Brain pericyte (primary cell): ENCODE measurements around the gene LHB.

Experiments
- DNase-seq: peaks from one replicate; pipeline ENCODE4 v3.0.0-alpha.2; 2012; ENCODE audit warnings: low read depth, low spot score

LHB gene

DNA sequence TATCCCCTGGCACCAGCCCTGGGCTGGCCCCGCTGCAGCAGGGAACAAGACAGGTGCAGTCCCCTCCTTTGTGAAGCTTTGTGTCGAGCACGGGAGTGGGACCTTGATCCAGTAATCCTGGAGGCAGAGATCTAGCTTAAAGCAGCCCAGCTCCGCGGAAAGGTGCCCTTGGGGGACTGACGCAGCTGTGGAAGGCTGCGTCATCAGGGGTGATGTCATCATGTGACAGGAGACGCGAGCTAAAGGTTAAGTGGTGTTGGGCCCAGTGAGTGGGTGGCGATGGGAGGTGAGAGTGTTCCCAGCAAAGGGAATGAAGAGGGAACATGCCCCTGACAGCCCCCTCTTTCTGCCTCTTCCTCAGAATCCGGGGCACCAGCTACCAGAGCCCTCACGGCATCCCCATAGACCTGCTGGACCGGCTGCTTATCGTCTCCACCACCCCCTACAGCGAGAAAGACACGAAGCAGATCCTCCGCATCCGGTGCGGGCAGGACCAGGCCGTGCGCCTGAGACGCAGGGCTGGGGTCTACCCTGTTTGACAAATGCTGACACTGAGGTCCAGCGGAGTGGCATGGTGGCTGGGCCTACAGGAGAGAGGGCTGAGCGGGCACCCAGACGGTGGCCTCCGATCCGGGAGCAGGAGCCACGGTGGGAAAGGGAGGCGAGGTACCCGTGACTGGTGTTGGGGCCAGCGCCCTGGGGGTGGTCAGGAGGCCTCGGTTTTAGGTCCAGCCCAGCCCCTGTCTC, 2.6 kb downstream of the LHB start:
- DNase-seq: no peak

DNA sequence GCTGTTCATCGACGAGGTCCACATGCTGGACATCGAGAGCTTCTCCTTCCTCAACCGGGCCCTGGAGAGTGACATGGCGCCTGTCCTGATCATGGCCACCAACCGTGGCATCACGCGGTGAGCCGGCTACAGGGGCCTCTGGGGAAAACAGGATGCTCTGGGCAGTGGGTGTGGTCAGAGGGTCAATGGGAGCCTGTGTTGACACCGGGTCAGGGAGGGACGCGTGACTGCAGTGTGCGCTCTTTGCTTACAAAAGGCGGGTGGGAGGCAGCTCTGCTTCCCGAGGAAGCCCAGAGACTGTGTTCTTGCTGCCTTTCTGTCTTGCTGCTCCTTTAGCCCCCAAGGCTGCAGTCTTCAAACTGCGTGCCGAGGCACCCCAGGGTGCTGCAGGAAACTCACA, 5.7 kb downstream of the LHB start:
- no peak for DNase-seq

DNA sequence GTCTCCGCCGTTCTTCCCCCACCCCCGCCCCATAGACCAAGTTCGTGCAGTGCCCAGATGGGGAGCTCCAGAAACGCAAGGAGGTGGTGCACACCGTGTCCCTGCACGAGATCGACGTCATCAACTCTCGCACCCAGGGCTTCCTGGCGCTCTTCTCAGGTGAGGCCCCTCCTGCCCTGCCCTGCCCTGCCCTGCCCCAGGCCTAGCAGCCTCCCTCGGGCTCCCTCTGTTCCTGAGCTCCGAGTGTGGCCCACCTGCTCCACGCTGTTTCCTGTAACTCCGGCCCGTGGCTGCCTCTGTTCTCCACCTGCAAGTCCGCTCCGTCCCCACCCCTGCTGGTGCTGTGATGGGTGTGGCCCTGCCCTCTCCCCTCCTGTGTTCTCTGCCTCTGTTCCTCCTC, 6.4 kb downstream of the LHB start:
- DNase-seq: no peak

DNA sequence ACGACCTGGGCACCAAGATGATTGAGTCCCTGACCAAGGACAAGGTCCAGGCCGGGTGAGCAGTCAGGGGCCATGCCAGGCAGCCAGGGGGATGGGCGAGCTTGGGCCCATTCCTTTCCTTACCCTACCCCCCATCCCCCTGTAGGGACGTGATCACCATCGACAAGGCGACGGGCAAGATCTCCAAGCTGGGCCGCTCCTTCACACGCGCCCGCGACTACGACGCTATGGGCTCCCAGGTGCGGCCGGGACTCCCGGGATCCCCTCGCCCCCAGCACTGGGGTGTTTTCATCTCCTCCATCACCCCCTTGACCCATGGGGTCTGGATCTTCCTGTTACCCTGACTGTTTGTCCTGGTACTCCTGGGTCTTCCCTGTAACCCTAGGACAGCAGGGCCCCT, 7.1 kb downstream of the LHB start:
- no peak for DNase-seq

DNA sequence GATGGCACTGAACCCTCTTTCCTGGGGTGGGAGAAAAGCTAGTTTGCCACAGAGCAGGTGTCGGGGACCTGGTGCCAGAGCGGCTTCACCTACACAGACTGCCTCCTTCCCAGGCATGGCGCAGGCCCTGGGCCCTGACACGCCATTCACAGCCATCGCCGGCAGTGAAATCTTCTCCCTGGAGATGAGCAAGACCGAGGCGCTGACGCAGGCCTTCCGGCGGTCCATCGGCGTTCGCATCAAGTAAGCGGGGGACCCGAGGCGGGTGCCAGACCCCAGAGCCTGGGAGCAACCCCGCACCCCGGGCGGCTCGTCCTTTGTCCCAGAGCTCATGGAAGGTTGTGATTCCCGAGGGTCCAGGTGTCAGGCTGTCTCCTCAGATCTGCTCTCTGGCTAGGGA, 10.0 kb downstream of the LHB start:
- DNase-seq: no peak

DNA sequence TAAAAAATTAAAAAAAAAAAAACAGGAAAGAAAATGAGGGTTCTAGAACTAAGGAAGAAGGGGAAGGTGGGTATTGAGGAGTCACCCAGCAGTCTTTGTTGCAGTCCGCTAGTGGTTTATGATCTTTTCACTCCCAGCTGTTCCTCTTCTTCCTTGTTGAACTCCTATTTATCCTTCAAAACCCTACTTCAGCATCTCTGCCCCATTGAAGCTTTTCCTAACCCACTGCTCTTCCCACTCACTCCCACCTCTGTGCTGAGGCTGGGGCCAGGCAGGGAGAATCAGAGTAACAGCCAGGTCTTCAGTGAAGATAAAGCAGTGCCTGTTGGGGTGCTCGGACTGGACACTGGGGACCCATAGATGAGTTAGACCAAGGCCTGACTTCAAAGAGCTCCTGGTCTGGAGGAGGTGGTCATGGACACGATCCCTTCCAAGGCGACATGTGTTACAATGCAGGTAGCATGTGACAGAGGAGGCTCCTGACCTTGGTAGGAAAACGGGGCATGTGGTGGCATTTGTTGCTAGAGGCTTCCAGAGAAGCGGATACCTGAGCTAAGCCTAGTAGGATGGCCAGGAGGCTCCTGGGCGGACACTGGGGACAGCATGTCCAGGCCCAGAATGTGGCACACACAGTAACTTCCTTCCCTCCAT, 11.8 kb downstream of the LHB start:
- DNase-seq: no peak

DNA sequence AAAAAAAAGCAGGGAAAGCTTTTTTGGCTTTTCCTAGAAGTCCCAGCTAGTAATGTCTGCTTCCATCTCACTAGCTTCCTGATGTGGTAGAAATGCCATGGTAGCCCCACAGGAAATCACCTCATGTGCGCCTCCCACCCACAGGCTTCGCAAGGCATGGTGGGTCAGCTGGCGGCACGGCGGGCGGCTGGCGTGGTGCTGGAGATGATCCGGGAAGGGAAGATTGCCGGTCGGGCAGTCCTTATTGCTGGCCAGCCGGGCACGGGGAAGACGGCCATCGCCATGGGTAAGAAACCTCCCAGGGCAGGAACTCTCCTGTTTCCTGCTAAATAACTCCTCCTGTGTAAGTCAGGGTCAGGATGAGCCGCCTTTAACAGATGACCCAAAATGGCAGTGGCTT, 12.8 kb downstream of the LHB start:
- DNase-seq: no peak

DNA sequence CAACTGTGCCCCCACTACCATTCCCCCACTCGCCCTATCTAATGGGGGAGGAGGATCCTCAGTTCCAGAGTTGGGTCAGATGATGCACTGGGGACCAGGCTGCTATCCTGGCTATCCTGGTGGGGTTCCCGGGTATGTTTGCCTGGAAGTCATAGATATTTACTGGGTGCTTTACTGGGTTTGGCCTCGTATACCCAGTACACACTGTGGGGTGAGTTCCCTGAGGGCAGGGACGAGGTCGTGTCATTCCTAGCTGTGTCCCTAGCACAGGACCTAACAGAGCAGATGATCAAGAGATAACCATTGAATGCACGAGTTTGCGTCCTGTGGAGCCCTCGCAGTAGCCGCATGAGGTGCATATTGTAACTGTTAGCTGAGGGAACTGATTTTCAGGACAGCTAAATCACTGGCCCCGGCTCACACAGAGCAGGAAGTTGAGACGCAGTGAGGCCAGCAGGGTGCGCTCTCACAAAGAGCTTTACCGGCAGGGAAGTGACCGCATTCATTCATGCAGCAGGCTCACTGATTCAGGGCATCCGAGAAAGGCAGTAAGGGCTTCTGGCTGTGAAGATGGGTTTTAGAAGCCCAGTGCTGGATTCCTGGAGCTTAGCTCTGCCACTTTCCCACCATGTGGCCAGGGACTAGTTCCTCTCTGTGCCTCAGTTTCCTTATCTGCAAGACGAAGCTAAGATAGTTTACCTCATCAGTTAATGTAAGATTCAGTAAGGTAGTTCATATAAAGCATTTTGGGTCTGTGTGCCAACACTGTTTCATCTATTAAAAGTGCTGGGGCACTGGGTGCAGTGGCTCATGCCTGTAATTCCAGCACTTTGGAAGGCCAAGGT, 17.2 kb downstream of the LHB start:
- no peak for DNase-seq

DNA sequence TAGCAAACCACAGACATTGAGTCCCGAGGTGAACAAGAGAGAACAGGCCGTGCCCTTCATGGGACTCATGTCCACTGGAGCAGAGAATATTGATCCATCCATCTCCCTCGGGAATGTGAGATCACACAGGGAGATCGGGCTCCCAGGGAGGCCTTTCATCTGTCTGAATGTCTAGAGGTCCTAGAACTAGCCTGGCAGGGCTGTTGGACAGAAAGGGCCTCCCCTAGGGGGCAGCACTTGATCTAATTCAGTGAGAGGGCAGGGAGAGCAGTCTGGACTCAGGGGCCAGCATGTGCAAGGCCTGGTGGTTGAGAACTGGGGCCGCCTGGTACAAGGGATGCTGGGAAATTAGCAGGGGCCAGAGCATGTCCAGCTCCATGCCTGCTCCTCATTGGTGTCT, 18.9 kb downstream of the LHB start:
- no peak for DNase-seq

DNA sequence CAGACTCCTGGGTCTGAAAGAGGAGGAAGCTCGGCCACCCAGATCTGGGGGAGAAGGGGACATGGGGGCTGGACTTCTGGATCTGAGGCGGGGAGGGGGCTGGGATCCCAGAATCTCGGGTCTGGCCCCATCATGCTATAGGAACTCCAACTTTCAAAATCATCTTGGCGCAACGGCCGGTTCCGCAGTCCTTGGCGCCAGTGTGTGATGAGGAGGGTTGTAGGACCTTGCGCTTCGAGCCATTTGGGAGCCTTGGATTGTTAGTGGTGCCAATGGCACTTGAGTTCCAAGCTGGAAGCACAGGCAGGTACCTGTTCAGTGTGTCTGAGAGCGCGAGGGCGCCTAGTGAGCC, 22.9 kb downstream of the LHB start:
- no peak for DNase-seq

DNA sequence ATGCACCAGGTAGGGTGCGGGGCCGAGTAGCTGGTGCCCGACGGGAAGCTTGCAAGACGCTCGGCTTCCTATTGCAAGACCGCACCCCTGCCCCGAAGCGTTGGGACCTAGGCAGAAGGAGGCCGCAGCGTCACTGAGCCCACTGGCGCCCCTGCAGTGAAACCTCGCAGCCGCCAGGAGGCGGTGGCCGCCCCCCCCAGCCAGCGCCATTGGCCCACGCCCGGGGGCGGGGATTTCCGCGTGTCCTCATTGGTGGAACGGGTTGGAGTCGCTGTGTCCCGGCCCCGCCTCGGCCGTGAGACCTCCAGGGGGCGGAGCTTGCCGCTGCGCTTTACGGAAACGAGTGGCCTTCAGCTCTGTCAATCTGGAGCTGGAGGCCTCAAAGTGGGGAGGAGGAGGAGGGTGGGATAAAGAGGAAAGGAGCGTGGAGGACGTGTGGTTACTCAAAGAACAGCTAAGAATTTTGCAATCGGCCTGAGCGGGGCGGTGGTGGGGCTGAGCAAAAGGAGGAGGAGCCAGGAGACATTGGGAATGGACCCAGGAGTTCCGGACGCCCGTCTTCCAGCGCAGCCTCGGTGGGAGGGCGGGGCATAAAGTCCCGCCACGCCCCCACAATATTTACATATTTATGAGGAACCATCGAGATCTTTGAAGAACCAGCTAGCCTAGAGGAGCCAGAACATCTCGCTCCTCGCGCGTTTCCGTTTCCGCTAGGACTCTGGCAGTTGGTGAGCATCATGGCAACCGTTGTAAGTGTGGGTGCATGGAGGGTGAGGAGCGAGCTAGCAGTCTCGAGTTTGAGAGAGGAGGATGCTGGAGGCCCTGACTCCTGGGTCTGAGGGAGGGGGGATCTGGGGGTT, 23.5 kb downstream of the LHB start, which contains the start of the genes GYS1 and RUVBL2:
Gene GYS1 (minus strand): TSS at position 135 of the 860 bp plus-strand sequence. CDS start 197 bp downstream, outside the sequence.
Gene RUVBL2 (plus strand): TSS at position 713 of the 860 bp plus-strand sequence. CDS start 25 bp downstream, at position 738.
- peak; percentile 98 for DNase-seq

DNA sequence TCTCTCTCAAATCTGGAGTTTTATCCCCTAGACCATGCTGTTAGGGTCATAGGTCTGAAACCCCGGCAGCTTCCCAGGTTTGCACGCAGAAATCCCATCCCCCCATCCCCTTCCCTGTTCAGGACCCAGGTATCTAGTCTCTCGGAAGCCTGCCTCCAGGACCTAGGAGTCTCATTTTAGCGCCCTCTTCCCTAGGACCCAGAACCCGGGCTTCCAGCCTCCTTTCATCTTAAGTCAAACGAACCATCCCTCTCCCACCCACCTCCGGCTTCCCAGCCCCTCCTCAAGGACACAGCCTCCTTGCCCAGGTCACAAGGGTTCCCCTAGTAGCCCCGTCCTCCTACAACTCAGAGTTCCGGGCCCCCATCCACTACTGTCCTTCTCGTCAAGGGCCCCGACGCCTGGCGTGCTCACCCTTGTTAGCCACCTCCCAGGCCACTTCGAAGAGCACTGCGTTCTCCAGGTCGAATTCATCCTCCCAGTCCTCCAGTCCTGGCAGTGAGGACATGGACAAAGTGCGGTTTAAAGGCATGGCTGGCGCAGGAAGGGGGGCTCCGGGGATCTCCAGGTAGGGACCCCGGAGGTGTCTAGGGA, 24.2 kb downstream of the LHB start:
- DNase-seq: no peak

DNA sequence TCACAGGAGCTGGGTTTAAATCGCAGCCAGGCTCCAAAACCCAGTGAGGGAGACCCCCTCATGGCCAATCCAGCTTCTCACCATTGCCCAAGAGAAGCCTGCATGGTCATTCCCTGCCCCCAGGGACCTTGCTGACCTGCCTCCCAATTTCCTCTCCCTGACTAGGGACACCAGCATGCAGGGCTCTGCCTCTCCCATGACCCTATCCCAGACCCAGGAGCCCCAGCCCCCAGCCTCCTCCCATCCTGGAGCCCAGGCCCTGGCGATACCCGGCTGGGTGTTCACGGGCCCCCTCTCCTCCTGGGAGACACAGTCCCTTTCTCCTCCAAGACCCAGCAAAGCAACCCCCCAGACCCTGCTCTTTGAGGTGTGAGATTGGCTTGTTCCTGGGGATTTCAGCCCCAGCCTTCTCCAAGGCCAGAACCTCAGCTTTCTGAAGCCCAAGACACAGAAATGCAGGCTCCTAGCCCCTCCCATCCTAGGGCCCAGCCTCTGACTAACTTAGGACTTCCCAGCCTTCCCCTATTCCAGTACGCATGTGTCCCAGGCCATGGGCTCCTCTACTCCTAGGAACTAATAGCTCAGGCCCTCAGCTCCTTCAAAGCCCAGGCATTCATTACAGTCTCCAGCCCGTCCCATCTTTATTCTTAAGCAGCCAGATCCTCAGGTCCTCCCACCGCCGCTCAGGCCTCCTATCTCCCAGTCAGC, 24.9 kb downstream of the LHB start:
- no peak for DNase-seq

DNA sequence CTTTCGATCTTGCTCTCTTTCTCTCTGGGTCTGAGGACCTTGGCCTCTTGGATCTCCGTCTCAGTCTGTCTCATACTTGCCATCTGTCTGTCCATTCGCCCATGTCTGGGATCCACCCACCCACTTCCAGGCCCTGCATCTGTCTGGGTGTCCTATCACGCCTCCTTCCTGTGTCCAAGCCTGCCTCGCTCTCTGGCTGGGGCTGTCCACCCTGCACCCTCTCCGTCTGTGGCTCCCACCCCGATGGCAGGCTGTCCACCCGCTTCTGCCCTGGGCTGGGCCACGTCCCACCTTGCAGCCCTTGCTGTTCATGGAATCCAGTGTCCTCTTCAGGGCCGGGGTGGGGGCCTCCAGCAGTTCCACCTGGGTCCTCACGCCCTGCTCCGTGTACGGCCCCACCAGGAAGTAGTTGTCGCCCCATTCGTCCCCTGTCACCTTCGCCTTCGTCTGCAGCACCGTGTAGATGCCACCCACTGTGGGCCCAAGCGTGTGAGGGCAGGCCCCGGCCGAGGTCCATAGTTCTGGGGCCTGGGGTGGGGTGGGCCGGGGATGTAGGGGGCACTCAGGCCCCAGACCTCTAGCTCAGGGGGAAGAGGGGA, 25.8 kb downstream of the LHB start:
- no peak for DNase-seq

DNA sequence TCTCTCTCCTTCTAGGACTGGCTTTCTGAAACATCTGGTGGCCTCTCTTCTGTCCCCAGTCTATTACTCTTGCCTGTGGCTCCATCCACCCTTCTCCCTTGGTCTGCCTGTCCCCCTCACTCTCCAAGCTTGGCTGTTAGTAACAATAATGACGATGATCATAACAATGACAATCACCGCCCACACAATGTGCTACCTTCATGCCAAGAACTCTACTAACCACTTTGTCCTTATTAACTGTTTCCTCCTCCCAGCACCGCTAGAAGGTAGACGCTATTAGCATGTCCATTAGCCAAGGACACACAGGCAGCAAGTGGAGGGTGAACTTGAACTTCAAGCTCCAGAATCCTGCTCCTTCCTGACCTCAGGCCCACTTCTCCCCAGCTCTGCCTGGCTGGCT, 26.5 kb downstream of the LHB start:
- DNase-seq: no peak

DNA sequence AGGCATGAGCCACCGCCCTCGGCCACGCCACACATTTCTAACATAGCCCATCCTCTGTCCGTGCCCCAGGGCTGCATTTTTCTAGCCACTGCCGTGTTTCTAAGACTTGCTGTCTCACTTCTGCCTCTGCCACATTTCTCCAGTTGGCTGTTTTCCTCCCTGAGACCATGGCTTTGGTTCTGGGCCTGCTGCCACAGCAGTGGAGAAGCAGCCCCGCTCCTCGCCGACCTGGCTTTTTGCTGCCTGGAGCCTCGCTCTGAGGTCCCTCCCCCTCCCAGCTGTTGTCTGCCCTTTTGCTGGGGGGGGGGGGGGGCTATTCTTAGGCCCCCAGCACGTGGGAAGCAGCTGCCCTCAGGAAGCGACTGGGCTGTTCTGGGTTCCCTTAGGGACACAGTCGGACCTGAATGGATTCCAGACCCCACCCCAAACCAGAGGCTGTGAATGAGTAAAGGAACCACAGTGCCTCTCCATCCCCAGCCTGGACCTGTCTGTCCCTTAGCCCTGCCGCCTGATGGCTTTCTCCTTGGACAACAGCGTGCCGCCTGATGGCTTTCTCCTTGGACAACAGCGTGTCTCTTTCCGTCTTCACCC, 27.1 kb downstream of the LHB start:
- no peak for DNase-seq

DNA sequence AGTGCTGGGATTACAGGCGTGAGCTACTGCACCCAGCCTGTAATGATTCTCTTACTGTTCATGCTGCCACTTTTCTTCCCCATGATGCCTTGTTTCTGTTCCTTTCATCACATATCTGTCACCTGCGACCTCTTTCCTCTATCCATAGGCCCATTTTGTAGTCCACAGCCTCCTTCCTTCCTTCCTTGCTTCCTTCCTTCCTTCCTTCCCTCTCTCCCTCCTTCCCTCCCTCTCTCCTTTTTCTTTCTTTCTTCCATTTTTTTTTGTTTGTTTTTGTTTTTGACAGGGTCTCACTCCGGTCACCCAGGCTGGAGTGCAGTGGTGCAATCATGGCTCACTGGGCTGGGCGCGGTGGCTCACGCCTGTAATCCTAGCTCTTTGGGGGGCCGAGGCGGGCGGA, 28.0 kb downstream of the LHB start:
- DNase-seq: no peak

DNA sequence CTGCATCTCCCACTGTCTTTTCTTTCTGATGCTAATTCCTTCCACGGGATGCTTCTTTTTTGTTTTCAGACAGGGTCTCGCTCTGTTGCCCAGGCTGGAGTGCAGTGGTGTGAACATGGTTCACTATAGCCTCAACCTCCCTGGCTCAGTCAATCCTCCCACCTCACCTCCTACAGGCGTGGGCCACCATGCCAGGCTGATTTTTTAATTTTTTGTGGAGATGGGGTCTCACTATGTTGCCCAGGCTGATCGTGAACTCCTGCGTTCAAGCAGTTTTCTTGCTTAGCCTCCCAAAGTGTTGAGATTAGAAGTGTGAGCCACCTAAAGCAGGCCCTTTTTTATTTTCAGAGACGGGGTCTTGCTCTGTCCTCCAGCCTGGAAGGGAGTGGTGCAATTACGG, 28.6 kb downstream of the LHB start:
- no peak for DNase-seq

DNA sequence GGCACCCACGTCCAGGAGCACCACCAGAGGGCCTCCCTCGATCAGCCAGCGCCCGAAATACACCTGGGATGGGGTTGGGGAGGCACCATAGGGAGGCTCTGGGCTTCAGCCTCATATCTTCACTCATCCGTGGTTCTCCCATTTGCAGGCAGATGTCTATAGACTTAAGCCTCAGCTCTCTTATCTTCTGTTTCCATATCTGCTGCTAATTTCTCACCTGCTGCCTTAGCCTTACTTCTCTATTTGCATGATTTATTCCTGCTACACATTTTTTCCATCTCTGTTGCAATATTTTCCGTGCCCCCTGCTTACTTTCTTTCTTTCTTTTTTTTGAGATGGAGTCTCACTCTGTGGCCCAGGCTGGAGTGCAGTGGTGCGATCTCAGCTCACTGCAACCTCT, 29.6 kb downstream of the LHB start:
- DNase-seq: no peak

DNA sequence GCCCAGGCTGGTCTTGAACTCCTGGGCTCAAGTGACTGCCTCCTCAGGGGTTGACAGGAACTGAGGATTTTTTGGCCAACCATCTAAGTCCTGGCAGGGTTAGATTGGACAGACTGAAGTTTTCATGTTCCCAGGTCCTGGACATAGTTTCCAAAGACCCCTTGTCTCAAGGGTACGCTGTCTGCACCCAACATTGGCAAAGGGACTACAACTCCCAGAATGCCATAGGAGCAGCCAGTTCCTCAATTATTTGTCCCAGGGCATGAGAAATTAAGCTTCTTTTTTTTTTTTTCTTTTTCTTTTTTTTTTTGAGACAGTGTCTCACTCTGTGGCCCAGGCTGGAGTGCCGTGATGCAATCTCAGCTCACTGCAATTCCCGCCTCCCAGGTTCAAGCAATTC, 30.7 kb downstream of the LHB start:
- DNase-seq: no peak
